ENCODE results near the gene FLAD1.

Gene FLAD1

GRCh38 chr1:155035936-155036335 lies 52.8 kb downstream of the FLAD1 start:
- no CpG with 5 or more reads among the region's 2 CpGs for WGBS (ENCODE audit: extremely low coverage, insufficient coverage, low lambda C conversion rate)
- H3K36me3 ChIP-seq (ENCODE audit: control insufficient read depth, insufficient read depth, low read length) = no peaks in the 10 kb centered on the region

GRCh38 chr1:155037043-155037442 lies 53.9 kb downstream of the FLAD1 start:
- Histone ChIP-seq H3K4me3 (ENCODE audit: low read length) (no peak overlapping the region), H3K23ac (ENCODE audit: low read length) (no peak overlapping the region), H3K9ac (ENCODE audit: low read length) (no peak overlapping the region), H4K5ac (ENCODE audit: low read length) (no peak overlapping the region), H3K79me2 (ENCODE audit: control insufficient read depth, insufficient read depth, low read length) (no peaks in the 10 kb centered on the region), H3K4me2 (ENCODE audit: low read length) (no peak overlapping the region), H3K27ac (ENCODE audit: low read depth, low read length) (no peak overlapping the region), H3K4me1 (ENCODE audit: control insufficient read depth, low read depth, low read length) (no peaks in the 10 kb centered on the region), H3K79me1 (ENCODE audit: low read length) (no peaks in the 10 kb centered on the region), H4K8ac (ENCODE audit: low read depth, low read length) (no peak overlapping the region), H2BK120ac (ENCODE audit: low read depth, low read length) (no peak overlapping the region), H2BK15ac (replicated peaks; ENCODE audit: low read depth) (no peak overlapping the region), H3K56ac (ENCODE audit: low read length) (no peak overlapping the region), H2BK5ac (ENCODE audit: low read length) (no peak overlapping the region), H2AK5ac (ENCODE audit: low read length) (no peak overlapping the region), H3K36me3 (ENCODE audit: control insufficient read depth, insufficient read depth, low read length) (no peaks in the 10 kb centered on the region), H3K4ac (ENCODE audit: low read depth, low read length) (no peak overlapping the region), H3K27me3 (ENCODE audit: insufficient read depth, low read length, poor library complexity) (no peaks in the 10 kb centered on the region), H3K18ac (ENCODE audit: low read length) (no peak overlapping the region)
- no CpG with 5 or more reads among the region's 3 CpGs for WGBS (ENCODE audit: extremely low coverage, insufficient coverage, low lambda C conversion rate)
- DNase-seq = no peak

More at GRCh38 chr1:155035936-155036335, 52.8 kb downstream of the FLAD1 start:
- no peak overlapping the region for H2BK15ac ChIP-seq (replicated peaks; ENCODE audit: low read depth)
- no peak overlapping the region for H3K56ac ChIP-seq (ENCODE audit: low read length)
- H3K4me1 ChIP-seq (ENCODE audit: control insufficient read depth, low read depth, low read length) = no peaks in the 10 kb centered on the region
- H3K27ac ChIP-seq (ENCODE audit: low read depth, low read length) = no peak overlapping the region
- H3K27me3 ChIP-seq (ENCODE audit: insufficient read depth, low read length, poor library complexity) = no peaks in the 10 kb centered on the region
- H3K18ac ChIP-seq (ENCODE audit: low read length) = no peak overlapping the region
- no peak overlapping the region for H2BK5ac ChIP-seq (ENCODE audit: low read length)
- no peak overlapping the region for H2AK5ac ChIP-seq (ENCODE audit: low read length)
- no peak overlapping the region for H3K9ac ChIP-seq (ENCODE audit: low read length)
- no peak overlapping the region for H3K4me3 ChIP-seq (ENCODE audit: low read length)
- DNase-seq = no peak
- H3K79me2 ChIP-seq (ENCODE audit: control insufficient read depth, insufficient read depth, low read length) = no peaks in the 10 kb centered on the region
- H4K8ac ChIP-seq (ENCODE audit: low read depth, low read length) = no peak overlapping the region
- no peak overlapping the region for H3K4ac ChIP-seq (ENCODE audit: low read depth, low read length)
- H3K79me1 ChIP-seq (ENCODE audit: low read length) = no peaks in the 10 kb centered on the region
- no peak overlapping the region for H3K23ac ChIP-seq (ENCODE audit: low read length)
- H2BK120ac ChIP-seq (ENCODE audit: low read depth, low read length) = no peak overlapping the region
- H4K5ac ChIP-seq (ENCODE audit: low read length) = no peak overlapping the region
- H3K4me2 ChIP-seq (ENCODE audit: low read length) = no peak overlapping the region

GRCh38 chr1:155037851-155038441 lies 54.8 kb downstream of the FLAD1 start:
- Histone ChIP-seq H2BK15ac (replicated peaks; ENCODE audit: low read depth) (no peak overlapping the region), H4K5ac (ENCODE audit: low read length) (no peak overlapping the region), H3K79me2 (ENCODE audit: control insufficient read depth, insufficient read depth, low read length) (no peaks in the 10 kb centered on the region), H3K18ac (ENCODE audit: low read length) (no peak overlapping the region), H3K23ac (ENCODE audit: low read length) (no peak overlapping the region), H2AK5ac (ENCODE audit: low read length) (no peak overlapping the region), H3K27ac (ENCODE audit: low read depth, low read length) (no peak overlapping the region), H3K36me3 (ENCODE audit: control insufficient read depth, insufficient read depth, low read length) (no peaks in the 10 kb centered on the region), H3K27me3 (ENCODE audit: insufficient read depth, low read length, poor library complexity) (no peaks in the 10 kb centered on the region), H3K56ac (ENCODE audit: low read length) (no peak overlapping the region), H3K9ac (ENCODE audit: low read length) (no peak overlapping the region), H2BK5ac (ENCODE audit: low read length) (no peak overlapping the region), H3K4me1 (ENCODE audit: control insufficient read depth, low read depth, low read length) (no peaks in the 10 kb centered on the region), H3K4ac (ENCODE audit: low read depth, low read length) (no peak overlapping the region), H4K8ac (ENCODE audit: low read depth, low read length) (no peak overlapping the region), H3K79me1 (ENCODE audit: low read length) (no peaks in the 10 kb centered on the region), H2BK120ac (ENCODE audit: low read depth, low read length) (no peak overlapping the region), H3K4me3 (ENCODE audit: low read length) (no peak overlapping the region), H3K4me2 (ENCODE audit: low read length) (no peak overlapping the region)
- WGBS (ENCODE audit: extremely low coverage, insufficient coverage, low lambda C conversion rate) = no CpG with 5 or more reads among the region's 6 CpGs
- no peak for DNase-seq

- no peak overlapping the region for H3K23ac ChIP-seq (ENCODE audit: low read length)
- H3K18ac ChIP-seq (ENCODE audit: low read length) = no peak overlapping the region
- no peak for DNase-seq
- no peak overlapping the region for H4K5ac ChIP-seq (ENCODE audit: low read length)
- no peaks in the 10 kb centered on the region for H3K79me2 ChIP-seq (ENCODE audit: control insufficient read depth, insufficient read depth, low read length)
- no peak overlapping the region for H3K4me3 ChIP-seq (ENCODE audit: low read length)
- no peak overlapping the region for H2BK15ac ChIP-seq (replicated peaks; ENCODE audit: low read depth)
- WGBS (ENCODE audit: extremely low coverage, insufficient coverage, low lambda C conversion rate) = no CpG with 5 or more reads among the region's 8 CpGs
- H3K36me3 ChIP-seq (ENCODE audit: control insufficient read depth, insufficient read depth, low read length) = no peaks in the 10 kb centered on the region
- no peaks in the 10 kb centered on the region for H3K79me1 ChIP-seq (ENCODE audit: low read length)
- H4K8ac ChIP-seq (ENCODE audit: low read depth, low read length) = no peak overlapping the region
- no peak overlapping the region for H3K4me2 ChIP-seq (ENCODE audit: low read length)
- H3K4ac ChIP-seq (ENCODE audit: low read depth, low read length) = no peak overlapping the region
- no peak overlapping the region for H3K9ac ChIP-seq (ENCODE audit: low read length)
- no peak overlapping the region for H2AK5ac ChIP-seq (ENCODE audit: low read length)
- no peak overlapping the region for H2BK120ac ChIP-seq (ENCODE audit: low read depth, low read length)
- no peaks in the 10 kb centered on the region for H3K27me3 ChIP-seq (ENCODE audit: insufficient read depth, low read length, poor library complexity)
- H3K4me1 ChIP-seq (ENCODE audit: control insufficient read depth, low read depth, low read length) = no peaks in the 10 kb centered on the region
- no peak overlapping the region for H3K27ac ChIP-seq (ENCODE audit: low read depth, low read length)
- no peak overlapping the region for H2BK5ac ChIP-seq (ENCODE audit: low read length)
- H3K56ac ChIP-seq (ENCODE audit: low read length) = no peak overlapping the region
Observed at GRCh38 chr1:155038602-155039307, 55.6 kb downstream of the FLAD1 start.

GRCh38 chr1:155039308-155039669 lies 56.1 kb downstream of the FLAD1 start:
- Histone ChIP-seq H3K9ac (ENCODE audit: low read length) (no peak overlapping the region), H3K4me3 (ENCODE audit: low read length) (no peak overlapping the region), H3K4ac (ENCODE audit: low read depth, low read length) (no peak overlapping the region), H3K27ac (ENCODE audit: low read depth, low read length) (no peak overlapping the region), H4K5ac (ENCODE audit: low read length) (no peak overlapping the region), H3K27me3 (ENCODE audit: insufficient read depth, low read length, poor library complexity) (no peaks in the 10 kb centered on the region), H2BK5ac (ENCODE audit: low read length) (no peak overlapping the region), H3K36me3 (ENCODE audit: control insufficient read depth, insufficient read depth, low read length) (no peaks in the 10 kb centered on the region), H3K4me2 (ENCODE audit: low read length) (no peak overlapping the region), H3K4me1 (ENCODE audit: control insufficient read depth, low read depth, low read length) (no peaks in the 10 kb centered on the region), H3K23ac (ENCODE audit: low read length) (no peak overlapping the region), H3K79me1 (ENCODE audit: low read length) (no peaks in the 10 kb centered on the region), H3K56ac (ENCODE audit: low read length) (no peak overlapping the region), H3K18ac (ENCODE audit: low read length) (no peak overlapping the region), H2BK120ac (ENCODE audit: low read depth, low read length) (no peak overlapping the region), H3K79me2 (ENCODE audit: control insufficient read depth, insufficient read depth, low read length) (no peaks in the 10 kb centered on the region), H4K8ac (ENCODE audit: low read depth, low read length) (no peak overlapping the region), H2BK15ac (replicated peaks; ENCODE audit: low read depth) (no peak overlapping the region), H2AK5ac (ENCODE audit: low read length) (no peak overlapping the region)
- no CpG with 5 or more reads among the region's 4 CpGs for WGBS (ENCODE audit: extremely low coverage, insufficient coverage, low lambda C conversion rate)
- no peak for DNase-seq
